Central memory CD4-positive, alpha-beta T cell (primary cell): ENCODE measurements around the gene PCOLCE2.
"Not testable (repeated sequence)": the region's sequence is repeated elsewhere in the genome, so short reads cannot be mapped to it uniquely, and the experiment has no call there.

Experiments
- DNase-seq: peaks from one replicate; pipeline ENCODE4 v3.0.0; 2022

PCOLCE2 gene

DNA sequence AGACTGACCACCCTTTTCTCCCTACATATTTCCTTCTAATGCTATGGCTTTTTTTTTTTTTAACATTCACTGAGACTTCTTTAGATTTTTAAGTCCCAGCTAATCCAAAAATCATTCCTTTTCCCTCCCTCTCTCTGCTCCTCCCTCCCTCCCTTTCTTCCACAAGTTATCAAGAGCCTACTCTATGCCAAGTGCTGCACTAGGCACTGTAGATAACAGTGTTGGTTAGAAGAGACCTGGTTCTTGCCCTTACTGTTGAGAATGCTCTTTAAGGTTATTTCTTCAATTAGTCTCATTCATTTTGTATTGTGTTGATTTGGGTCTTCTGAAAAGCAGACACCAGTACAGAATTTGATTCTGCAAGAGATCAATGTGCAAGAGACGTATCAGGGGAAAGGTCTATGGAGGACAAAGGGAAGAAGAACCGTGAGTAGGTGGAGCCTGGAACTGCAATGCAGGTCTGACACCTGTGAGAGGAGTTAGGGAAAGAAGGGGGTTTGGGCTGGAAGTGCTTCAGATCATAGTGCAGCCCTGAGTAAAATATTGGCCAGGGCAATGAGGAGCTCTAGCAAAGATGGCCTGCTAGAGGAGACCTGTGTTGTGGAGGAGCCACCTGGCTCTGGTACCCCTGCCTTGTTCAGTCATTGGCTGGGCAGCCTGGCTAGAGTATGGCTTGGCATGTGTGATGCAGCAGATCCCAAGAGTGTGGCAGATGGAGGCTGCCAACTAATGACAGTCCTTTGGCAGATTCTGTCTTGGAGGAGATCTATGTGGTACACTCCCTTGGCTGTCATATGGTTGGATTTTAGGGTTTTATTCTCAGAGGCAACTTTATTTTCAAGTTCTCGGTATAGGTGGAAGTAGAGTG, 9.7 kb upstream of the PCOLCE2 start:
- no peak for DNase-seq

- DNase-seq = no peak
Measured at GRCh38 chr3:142897807-142898206, 8.9 kb upstream of the PCOLCE2 start.

GRCh38 chr3:142896996-142897395, 8.1 kb upstream of the PCOLCE2 start:
- no peak for DNase-seq

- DNase-seq = no peak
Measured at GRCh38 chr3:142896201-142896755, 7.4 kb upstream of the PCOLCE2 start.

DNA sequence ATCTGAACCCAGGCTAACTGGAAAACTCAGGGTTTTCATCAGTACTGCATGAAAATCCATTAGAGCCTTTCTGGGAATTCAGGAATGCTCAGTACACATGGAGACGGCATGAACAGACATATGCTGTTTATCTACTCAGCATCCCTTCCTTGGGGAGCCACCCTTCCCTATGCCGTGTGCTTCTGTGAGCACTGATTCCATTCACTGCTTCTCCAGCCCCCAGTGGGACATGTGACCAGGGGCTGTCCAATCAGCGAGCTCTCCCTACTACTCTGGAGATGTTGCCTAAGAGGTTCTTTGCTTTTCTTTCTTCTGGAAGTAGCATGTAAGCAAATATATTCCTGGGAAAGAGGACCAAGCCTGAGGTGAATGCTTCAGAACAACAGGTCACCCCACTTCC, 5.6 kb upstream of the PCOLCE2 start:
- no peak for DNase-seq

DNA sequence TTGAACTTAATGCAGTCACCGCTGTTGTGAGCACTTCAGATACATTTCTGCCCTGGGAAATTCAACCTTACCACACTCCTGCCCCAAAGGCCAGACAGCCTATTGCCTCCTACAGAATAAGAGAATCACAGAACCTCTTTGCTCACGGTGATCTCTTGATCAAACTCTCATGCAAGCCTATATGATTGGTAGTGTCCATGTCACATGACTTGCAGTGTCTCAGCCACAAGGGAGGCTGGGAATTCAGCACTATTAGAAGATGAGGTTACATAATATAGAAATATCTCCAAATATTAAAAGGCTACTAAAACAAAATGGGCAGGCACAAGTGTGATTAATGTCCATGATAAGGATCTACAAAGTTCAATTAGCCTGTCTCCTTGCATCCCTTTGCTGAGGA, 3.8 kb upstream of the PCOLCE2 start:
- DNase-seq = no peak

- no peak for DNase-seq
Measured at GRCh38 chr3:142890592-142890991, 1.7 kb upstream of the PCOLCE2 start.

DNA sequence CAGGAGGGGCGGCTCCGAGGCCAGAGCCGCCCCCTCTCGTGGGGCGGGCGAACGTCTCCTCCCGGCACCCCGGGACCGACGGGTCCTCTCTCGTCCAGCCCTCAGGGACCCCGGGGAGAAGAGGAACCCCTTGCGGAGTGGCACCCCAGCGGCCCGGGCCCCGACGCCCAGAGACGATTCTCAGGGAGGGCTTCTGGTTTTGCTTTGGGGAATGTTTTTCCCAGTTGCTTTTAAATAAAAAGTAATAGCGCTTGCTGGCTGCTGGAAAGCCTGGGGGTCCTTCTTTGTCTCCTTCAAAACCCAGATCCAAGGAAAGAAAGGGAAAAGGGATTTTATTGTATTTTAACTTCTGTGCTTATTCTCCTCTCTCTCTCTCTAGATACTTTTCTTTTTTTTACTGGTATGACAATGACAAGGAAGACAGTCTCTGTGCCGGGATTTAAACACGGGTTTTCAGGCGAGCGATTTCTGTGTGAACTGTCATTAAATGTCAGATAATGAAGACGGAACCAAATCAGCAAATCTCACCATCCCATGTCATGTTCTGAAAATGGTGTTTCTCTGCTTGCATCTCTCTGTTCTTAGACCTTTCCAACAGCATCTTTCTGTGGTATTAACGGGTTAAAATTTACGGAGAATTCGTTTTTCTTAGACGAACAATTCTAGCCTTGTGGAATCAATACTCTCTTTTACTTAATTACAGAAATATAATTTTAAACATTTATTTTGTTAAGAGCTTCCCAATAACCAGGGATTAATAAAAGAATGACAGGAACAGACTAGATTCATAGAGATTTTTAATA, 530 bp upstream of the PCOLCE2 start:
- DNase-seq = no peak

- DNase-seq = no peak
Measured at GRCh38 chr3:142888099-142888480, 793 bp downstream of the PCOLCE2 start.

DNA sequence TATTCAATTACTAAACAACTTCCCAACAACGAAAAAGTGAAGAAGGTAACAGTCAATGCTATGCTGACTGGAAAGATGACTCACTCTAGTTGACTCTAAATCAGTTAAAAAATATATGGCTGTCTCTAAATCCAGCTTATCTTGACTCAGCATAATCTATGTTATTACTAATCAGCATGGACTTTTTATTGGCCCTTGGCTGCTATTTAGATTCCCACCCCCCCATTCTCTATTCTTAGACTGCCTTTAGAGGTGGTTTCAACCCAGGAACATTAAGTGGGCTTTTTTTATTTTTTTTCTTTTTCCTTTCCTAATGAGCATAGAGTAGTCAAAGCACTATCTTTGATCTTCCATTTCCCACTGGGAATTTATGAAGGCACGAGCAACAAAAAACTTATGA, 1.9 kb downstream of the PCOLCE2 start:
- DNase-seq = no peak

DNA sequence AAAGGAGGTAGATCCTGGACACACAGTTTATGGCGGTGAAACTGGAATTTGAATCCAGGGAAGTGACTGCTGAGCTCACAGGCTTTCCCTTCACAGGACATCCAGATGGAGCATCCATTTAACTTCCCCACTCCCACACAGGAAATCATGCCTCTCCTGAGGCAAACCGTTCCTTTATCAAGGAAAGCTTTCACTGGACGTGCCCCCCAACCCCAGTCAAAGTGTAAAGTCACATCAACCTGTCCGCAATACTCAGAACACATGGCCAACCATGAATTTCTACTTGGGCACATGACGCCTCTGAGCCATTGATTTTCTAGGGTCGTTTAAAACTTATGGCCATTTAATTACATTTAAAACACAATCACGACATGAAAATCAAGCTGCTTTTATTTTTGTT, 2.9 kb downstream of the PCOLCE2 start:
- DNase-seq = no peak

DNA sequence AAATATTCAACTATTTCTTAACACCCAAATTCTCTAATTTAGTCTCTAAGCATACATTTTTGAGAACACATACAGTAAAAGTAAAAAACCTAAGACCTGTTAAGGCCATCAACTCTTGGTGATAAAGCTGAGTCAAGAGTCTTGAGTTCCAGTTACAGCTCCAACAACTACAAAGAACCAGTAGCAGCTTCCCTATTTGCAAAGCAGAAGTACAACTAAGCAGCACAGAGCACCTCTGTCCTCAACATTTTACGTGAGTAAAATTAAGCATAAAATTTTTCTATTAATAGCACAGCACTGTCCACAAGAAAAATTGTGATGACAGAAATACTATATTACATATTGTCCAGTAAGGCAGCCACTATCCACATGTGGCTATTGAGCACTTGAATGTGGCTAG, 4.4 kb downstream of the PCOLCE2 start:
- no peak for DNase-seq

- DNase-seq = not testable (repeated sequence)
Measured at GRCh38 chr3:142883534-142883933, 5.3 kb downstream of the PCOLCE2 start.

GRCh38 chr3:142881445-142882224, 7.2 kb downstream of the PCOLCE2 start:
- DNase-seq = no peak

- DNase-seq = no peak
Measured at GRCh38 chr3:142878649-142879300, 10.1 kb downstream of the PCOLCE2 start.

GRCh38 chr3:142876417-142876816, 12.5 kb downstream of the PCOLCE2 start:
- DNase-seq = no peak

GRCh38 chr3:142875583-142876207, 13.2 kb downstream of the PCOLCE2 start:
- DNase-seq = no peak

DNA sequence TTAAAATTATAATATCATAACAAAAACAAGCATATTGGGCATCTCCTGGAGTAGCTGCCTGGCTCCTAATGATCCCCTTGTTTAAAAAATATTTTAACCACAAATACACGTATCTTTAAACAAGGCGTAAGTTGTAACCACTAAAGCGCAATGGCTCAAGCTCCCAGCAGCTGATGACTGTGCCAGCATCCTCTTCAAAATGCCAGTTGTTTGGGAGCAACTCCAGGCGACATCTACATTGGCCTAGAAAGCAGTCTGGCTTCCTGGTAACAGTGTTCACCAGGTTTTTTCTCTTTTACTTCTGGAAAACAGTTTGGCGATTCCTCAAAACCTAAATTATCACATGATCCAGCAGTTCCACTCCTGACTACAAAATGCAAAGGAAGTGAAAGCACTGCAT, 13.8 kb downstream of the PCOLCE2 start:
- no peak for DNase-seq

DNA sequence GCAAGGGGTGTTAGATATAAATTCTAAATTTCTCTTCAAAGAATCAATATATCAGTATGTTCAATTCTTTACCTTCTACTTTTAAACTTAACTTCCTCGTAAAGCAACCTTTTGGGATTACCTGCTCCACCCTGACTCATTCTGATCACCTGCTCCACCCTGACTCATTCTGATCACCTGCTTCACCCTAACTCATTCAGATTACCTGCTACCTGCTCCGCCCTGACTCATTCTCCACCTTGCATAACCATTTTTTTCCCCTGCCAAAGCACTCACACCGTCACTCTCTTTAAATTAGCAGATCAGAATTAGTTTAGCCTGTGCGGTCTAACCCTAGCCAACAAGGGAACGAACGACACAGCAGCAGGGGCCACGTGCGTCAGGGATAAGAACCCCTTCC, 20.5 kb downstream of the PCOLCE2 start:
- DNase-seq = not testable (repeated sequence)

DNA sequence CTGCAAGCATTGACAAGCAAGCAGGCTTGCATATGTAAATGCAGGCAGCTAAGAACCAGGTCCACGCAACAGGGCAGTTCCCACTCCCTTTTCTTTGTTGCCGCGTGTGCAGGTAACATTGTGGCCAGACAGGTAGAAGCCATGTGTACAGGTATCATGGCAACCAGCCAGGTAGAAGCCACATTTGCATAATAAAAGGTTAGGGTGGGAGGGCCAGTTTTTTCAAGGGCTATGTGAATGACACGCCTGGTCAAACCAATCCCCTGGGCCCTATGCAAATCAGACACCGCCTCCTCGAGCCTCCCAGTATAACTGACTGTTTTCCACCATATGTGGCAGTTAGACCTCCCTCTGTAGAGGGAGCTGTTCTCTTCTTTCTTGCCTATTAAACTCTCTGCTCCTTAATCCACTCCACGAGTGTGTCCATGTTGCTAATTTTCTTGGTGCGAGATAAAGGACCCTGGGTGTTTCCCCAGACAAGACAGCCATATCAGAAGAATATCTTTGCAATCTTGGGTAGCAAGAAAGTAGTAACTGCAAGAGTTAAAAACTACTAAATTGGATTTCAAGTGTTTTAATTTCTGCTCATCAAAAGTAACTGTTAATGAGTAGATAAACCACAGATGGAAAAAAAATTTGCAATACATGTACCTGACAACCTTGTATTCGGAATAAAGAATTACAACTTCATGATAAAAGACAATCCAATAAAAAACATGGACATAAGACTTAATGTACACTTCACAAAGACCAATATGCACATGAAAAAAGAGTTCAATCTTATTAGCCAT, 21.8 kb downstream of the PCOLCE2 start:
- no peak for DNase-seq
